T-cell (primary cell): ENCODE measurements around the gene CENPM. TPM values are rescaled to one million over a fixed set of nuclear protein-coding genes. Genes with fewer than 3 reads are reported as not detected.

Experiments
- ATAC-seq, 4 experiments: fragments of 200-7000 bp in 3 of 4; fragments of 150-1000 bp in 1 of 4; cut with Tn5 transposase; replicated peaks in 1 of 4; 1 replicate in 3 of 4; 2 replicates in 1 of 4; pipeline ENCODE4 v1.10.0; 2021; ENCODE audit warnings: moderate library complexity in 3 of 4, mild to moderate bottlenecking in 2 of 4, moderate number of reproducible peaks in 1 of 4
- CTCF ChIA-PET, 2 donors: fragments of 300-600 bp; sonication (Branson Sonifier 250); formaldehyde crosslinking; loops; one replicate each; lab custom pipeline; 2022; ENCODE audit warnings: antibody characterized with exemption in 2 of 2; lab: Charles Lee
- POLR2A ChIA-PET, 2 donors: fragments of 300-600 bp; sonication (Branson Sonifier 250); formaldehyde crosslinking; loops; one replicate each; lab custom pipeline; 2022; ENCODE audit warnings: antibody characterized with exemption in 2 of 2; lab: Charles Lee
- DNase-seq, 35 experiments: peaks; one replicate each; pipeline versions ENCODE4 v3.0.0 to v3.0.0-alpha.2; 2013 to 2023
- H3K27ac ChIP-seq: one replicate; pipeline ENCODE4 v1.5.1; 2013; ENCODE audit warnings: low read length
- H3K27me3 ChIP-seq, 2 experiments: replicated peaks in 1 of 2; 1 replicate in 1 of 2; 2 replicates in 1 of 2; pipeline versions ENCODE4 v1.6.1 to v1.7.0; 2013; ENCODE audit warnings: low read length in 1 of 2, mixed read lengths in 1 of 2; ENCODE audit not compliant: control insufficient read depth in 2 of 2, insufficient read depth in 2 of 2; ENCODE audit errors: extremely low read depth in 1 of 2
- H3K36me3 ChIP-seq, 2 donors: 1 replicate in 1 of 2; 2 replicates in 1 of 2; pipeline versions ENCODE4 v1.6.1 to v1.7.0; 2013; ENCODE audit warnings: low read length in 1 of 2; ENCODE audit not compliant: control insufficient read depth in 2 of 2, insufficient read depth in 1 of 2; ENCODE audit errors: extremely low read depth in 1 of 2
- H3K4me1 ChIP-seq, 2 experiments: 1 replicate in 1 of 2; 2 replicates in 1 of 2; pipeline versions ENCODE4 v1.6.1 to v1.7.0; 2013; ENCODE audit warnings: low read length in 2 of 2, mixed read lengths in 1 of 2; ENCODE audit not compliant: insufficient read depth in 2 of 2, control insufficient read depth in 1 of 2; ENCODE audit errors: extremely low read depth in 1 of 2
- H3K4me3 ChIP-seq, 2 donors: 1 replicate in 1 of 2; 2 replicates in 1 of 2; pipeline versions ENCODE4 v1.5.1 to v1.7.0; 2013; ENCODE audit warnings: mild to moderate bottlenecking in 2 of 2, low read length in 1 of 2, moderate library complexity in 1 of 2; ENCODE audit not compliant: control insufficient read depth in 1 of 2; ENCODE audit errors: extremely low read depth in 1 of 2
- H3K9me3 ChIP-seq: 2 replicates; pipeline ENCODE4 v1.7.0; 2013
- H3K27ac Mint-ChIP-seq, 2 donors: one replicate each; pipeline ENCODE4 v1.8.0; 2020 to 2021; ENCODE audit warnings: mild to moderate bottlenecking in 2 of 2, mixed read lengths in 2 of 2
- H3K27me3 Mint-ChIP-seq, 2 donors: one replicate each; pipeline ENCODE4 v1.8.0; 2021 to 2022; ENCODE audit warnings: mixed read lengths in 2 of 2
- H3K36me3 Mint-ChIP-seq: one replicate; pipeline ENCODE4 v1.8.0; 2021; ENCODE audit warnings: mixed read lengths
- H3K4me1 Mint-ChIP-seq, 3 donors: one replicate each; pipeline ENCODE4 v1.8.0; 2020 to 2022; ENCODE audit warnings: mixed read lengths in 3 of 3, mild to moderate bottlenecking in 1 of 3
- H3K4me3 Mint-ChIP-seq, 3 donors: one replicate each; pipeline ENCODE4 v1.8.0; 2020 to 2022; ENCODE audit warnings: mild to moderate bottlenecking in 3 of 3, mixed read lengths in 3 of 3, moderate library complexity in 3 of 3
- H3K9me3 Mint-ChIP-seq, 3 donors: one replicate each; pipeline ENCODE4 v1.8.0; 2020 to 2022; ENCODE audit warnings: mixed read lengths in 3 of 3
- WGBS: methylation state at CpG from one replicate; pipeline ENCODE4 v1.1.5; 2013; ENCODE audit warnings: missing lambda C conversion rate; ENCODE audit not compliant: insufficient coverage; 5-methylcytosine and 5-hydroxymethylcytosine counted together
- total RNA-seq, 35 experiments: library from RNA in 6 of 35; stranded (reverse) in 6 of 35; fragments of 120-200 nt in 1 of 35; gene quantifications; one replicate each; pipeline versions ENCODE4 v1.2.1 to v1.2.4 and lab custom pipeline; 2013 to 2026

The CENPM gene
- total RNA-seq, 5 donors from 2014 or later (not counting 1 experiment from before 2014, with no cell fraction given) = 5.1 to 16.7 (median 7.9) TPM

DNA sequence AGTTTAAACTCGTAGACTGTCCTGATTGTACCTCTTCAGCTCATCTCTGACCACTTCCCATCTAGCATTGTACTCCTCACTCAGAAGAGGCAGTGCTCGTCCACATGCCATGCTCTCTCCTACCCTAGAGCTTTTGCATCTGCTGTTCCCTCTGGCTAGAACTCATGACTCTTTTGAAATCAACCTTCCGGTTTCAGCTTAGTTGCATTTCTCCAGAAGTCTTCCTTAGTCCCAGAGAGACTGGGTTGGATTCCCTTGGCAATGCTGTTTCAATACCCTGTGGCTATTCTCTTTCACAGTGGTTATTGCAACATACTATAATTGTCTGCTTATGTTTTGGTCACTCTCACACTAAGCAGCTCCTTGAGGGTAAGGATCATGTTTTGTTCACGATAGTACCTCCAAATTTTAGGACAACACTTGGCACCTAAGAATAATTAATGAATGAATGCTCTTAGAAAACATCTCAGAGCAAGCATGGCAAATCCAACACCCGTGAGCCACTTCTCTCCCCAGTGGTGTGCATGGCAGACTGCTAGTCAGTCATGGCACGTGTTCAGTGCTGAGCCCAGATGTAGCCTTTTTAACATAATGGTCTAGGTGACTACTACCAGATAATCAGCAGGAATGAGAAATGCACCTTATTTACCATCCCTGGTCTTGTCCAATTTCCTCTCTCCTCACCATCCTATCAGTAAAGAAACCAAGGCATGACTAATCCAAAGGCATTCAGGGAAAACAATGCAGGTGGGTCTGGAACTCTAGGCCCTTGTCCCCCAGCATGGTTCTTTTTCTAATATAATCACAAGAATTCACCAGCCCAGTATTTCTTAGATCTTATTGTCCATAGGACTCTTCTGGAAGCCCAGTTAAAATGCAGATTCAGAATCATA lies 36.8 kb upstream of the CENPM start:
- DNase-seq (no peak), ATAC-seq (no peak)
- Histone ChIP-seq H3K27ac (no peak overlapping the region), H3K4me3 (no peak overlapping the region), H3K36me3 (no peaks in the 10 kb centered on the region), H3K27me3 (peaks cover 0 to 11% of the 10 kb centered on the region in 2 experiments), H3K4me1 (no peaks in the 10 kb centered on the region), H3K9me3 (no peaks in the 10 kb centered on the region)
- CTCF ChIA-PET = no interaction called here
- H3K27me3 Mint-ChIP-seq = no peaks in the 10 kb centered on the region
- H3K27ac Mint-ChIP-seq = no peak overlapping the region
- H3K36me3 Mint-ChIP-seq = no peaks in the 10 kb centered on the region
- POLR2A ChIA-PET = no interaction called here
- no peak overlapping the region for H3K4me3 Mint-ChIP-seq
- WGBS = 83% methylated on average over 4 of the region's 6 CpGs
- no peaks in the 10 kb centered on the region for H3K9me3 Mint-ChIP-seq
- H3K4me1 Mint-ChIP-seq = no peaks in the 10 kb centered on the region

- no peaks in the 10 kb centered on the region for H3K9me3 ChIP-seq
- 68% methylated on average over 5 of the region's 5 CpGs for WGBS
Observed at GRCh38 chr22:41982865-41983264, 35.9 kb upstream of the CENPM start.

GRCh38 chr22:41979423-41980250 lies 32.7 kb upstream of the CENPM start:
- Mint-ChIP-seq H3K27me3 (peaks cover 11 to 19% of the 10 kb centered on the region in 2 donors), H3K4me1 (peaks cover 0 to 14% (median 5%) of the 10 kb centered on the region in 3 donors), H3K4me3 (no peak overlapping the region), H3K9me3 (no peaks in the 10 kb centered on the region), H3K36me3 (no peaks in the 10 kb centered on the region), H3K27ac (no peak overlapping the region)
- Histone ChIP-seq H3K27ac (no peak overlapping the region), H3K27me3 (peaks cover 3 to 37% of the 10 kb centered on the region in 2 experiments), H3K9me3 (no peaks in the 10 kb centered on the region), H3K36me3 (no peaks in the 10 kb centered on the region), H3K4me1 (peaks cover 0 to 14% of the 10 kb centered on the region in 2 experiments), H3K4me3 (no peak overlapping the region)
- ATAC-seq = no peak
- CTCF ChIA-PET = no interaction called here
- POLR2A ChIA-PET = no interaction called here
- WGBS = 64% methylated on average over 2 of the region's 9 CpGs
- DNase-seq = no peak

More at GRCh38 chr22:41982865-41983264, 35.9 kb upstream of the CENPM start:
- ATAC-seq (no peak), DNase-seq (no peak)
- Mint-ChIP-seq H3K27me3 (peaks cover 0 to 3% of the 10 kb centered on the region in 2 donors), H3K27ac (no peak overlapping the region), H3K36me3 (no peaks in the 10 kb centered on the region), H3K9me3 (no peaks in the 10 kb centered on the region), H3K4me1 (no peaks in the 10 kb centered on the region), H3K4me3 (no peak overlapping the region)
- no peaks in the 10 kb centered on the region for H3K36me3 ChIP-seq
- H3K4me3 ChIP-seq = no peak overlapping the region
- H3K4me1 ChIP-seq = no peaks in the 10 kb centered on the region
- ChIA-PET POLR2A (no interaction called here), CTCF (no interaction called here)
- H3K27ac ChIP-seq = no peak overlapping the region
- H3K27me3 ChIP-seq = peaks cover 2 to 14% of the 10 kb centered on the region in 2 experiments

DNA sequence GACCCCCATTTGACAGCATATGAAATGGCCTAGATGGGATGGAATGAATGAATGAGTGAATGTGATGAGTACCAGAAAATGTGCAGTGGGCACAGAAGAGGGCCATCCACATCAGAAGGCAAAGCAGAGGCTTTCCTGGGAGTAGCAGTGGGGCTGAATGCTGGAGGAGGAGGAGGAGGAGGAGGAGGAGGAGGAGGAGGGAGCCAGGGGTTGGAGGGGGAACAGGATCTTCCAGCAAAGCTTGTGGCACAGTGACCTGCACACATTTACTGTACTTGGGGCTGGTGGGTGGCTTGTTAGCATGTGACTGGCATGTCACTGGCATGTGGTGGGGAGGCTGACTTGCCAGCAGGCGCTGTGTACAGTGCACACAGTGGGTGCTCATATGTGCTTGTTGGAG lies 31.8 kb upstream of the CENPM start:
- Mint-ChIP-seq H3K27me3 (peaks cover 11 to 23% of the 10 kb centered on the region in 2 donors), H3K9me3 (no peaks in the 10 kb centered on the region), H3K4me3 (no peak overlapping the region), H3K36me3 (no peaks in the 10 kb centered on the region), H3K4me1 (peaks cover 0 to 14% (median 5%) of the 10 kb centered on the region in 3 donors), H3K27ac (no peak overlapping the region)
- Histone ChIP-seq H3K9me3 (no peaks in the 10 kb centered on the region), H3K36me3 (no peaks in the 10 kb centered on the region), H3K4me3 (no peak overlapping the region), H3K4me1 (peaks cover 0 to 14% of the 10 kb centered on the region in 2 experiments), H3K27me3 (peaks cover 3 to 39% of the 10 kb centered on the region in 2 experiments), H3K27ac (no peak overlapping the region)
- no peak for DNase-seq
- ChIA-PET POLR2A (no interaction called here), CTCF (no interaction called here)
- WGBS = 100% methylated on average over 1 of the region's 1 CpG
- ATAC-seq = no peak

DNA sequence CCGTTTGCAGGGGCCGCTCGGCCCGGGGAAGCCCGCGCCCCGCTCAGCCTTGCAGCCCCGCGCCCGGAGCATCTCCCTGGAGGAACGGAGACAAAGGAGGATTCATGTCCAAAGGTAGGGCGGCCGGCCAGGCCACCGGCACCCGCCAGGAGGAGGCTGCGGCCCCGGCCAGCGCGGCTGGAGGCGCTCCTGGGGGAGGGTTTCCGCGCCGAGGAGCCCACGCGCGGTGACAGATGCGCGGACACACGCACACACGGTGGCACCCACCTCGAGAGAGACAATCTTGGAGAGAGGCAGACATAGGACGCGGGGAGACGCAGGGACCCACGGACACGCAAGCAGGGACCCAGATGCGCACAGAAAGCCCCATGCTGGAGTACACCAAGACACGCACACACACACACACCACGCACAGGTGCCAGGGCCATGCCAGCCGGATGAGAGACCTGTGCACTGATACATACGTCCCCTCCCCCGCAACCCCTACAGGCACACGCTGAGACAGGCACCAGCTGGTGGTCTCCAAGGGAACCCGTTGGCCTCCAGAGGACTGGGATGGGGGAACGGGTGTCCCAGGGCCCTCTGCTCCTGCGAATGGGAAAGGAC lies 30.1 kb upstream of the CENPM start:
- H3K36me3 Mint-ChIP-seq = no peaks in the 10 kb centered on the region
- CTCF ChIA-PET = no interaction called here
- H3K27ac Mint-ChIP-seq = no peak overlapping the region
- H3K4me3 Mint-ChIP-seq = peak overlapping the region; percentile 43 to 61 (median 57)
- H3K27me3 Mint-ChIP-seq = peaks cover 17 to 35% of the 10 kb centered on the region in 2 donors
- H3K4me1 Mint-ChIP-seq = peaks cover 0 to 14% (median 5%) of the 10 kb centered on the region in 3 donors
- 5% methylated on average over 45 of the region's 46 CpGs for WGBS
- DNase-seq (peak in 8 of 35 experiments; percentile 8 to 24 (median 16)), ATAC-seq (peak; percentile 28 to 53 (median 36))
- H3K9me3 Mint-ChIP-seq = no peaks in the 10 kb centered on the region
- Histone ChIP-seq H3K4me3 (peak overlapping the region; percentile 28 to 35), H3K9me3 (no peaks in the 10 kb centered on the region), H3K27me3 (peaks cover 3 to 51% of the 10 kb centered on the region in 2 experiments), H3K27ac (no peak overlapping the region), H3K4me1 (peaks cover 0 to 14% of the 10 kb centered on the region in 2 experiments), H3K36me3 (no peaks in the 10 kb centered on the region)
- POLR2A ChIA-PET = interaction anchor here in 1 of 2 donors (0.6 kb wide), 1 partner anchor 196 kb away, joined by 9 read pairs; no protein-coding TSS in a partner anchor
